ENCODE results near the gene SAP30L.

DNA sequence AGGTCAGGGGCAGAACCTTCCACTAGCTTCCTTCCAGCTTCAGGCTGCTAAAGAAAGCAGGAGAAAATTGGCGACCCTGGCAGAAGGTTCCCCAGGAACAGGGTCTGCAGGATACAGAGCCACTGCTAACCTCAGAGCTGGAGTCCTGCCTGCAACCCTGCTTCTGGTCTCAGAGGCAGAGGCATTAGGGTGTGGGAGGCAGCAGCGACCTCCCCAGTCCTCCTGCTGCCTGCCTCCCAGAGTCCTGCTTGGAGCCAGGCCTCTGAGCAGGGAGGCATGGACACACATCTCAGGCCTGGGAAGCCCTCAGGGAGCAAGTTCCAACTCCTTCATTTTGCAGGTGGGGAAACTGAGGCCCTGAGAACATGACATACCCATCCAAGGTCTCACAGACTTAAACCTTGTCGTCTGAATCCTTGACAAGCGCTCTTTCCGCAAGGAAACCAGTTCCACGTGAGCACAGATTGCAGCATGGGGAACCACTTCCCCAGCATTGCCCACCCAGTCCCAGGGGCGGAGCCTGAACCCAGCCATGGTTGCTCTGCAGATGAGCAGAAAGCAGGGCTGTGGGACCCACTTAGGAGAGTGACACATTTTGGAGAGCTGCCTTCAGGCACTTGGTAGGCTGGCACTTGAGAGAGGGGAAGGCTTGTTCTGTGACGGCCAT is 60.4 kb downstream of the SAP30L start:
- TF ChIP-seq EP300 (IDR thresholded peaks at IDR 0.05; ENCODE audit: borderline replicate concordance) (no peak), RAD21 (IDR thresholded peaks at IDR 0.05; ENCODE audit: low read depth) (no peak), MAX (IDR thresholded peaks at IDR 0.05) (no peak), ZBTB7A (IDR thresholded peaks at IDR 0.05; ENCODE audit: low read depth) (no peak), USF1 (IDR thresholded peaks at IDR 0.05) (no peak), CEBPB (IDR thresholded peaks at IDR 0.05) (no peak)

All from Ishikawa (cell line).